ENCODE data around the gene SPIRE2.

- TF ChIP-seq CTCF (IDR thresholded peaks at IDR 0.05): no peak
- TF ChIP-seq POLR2A (IDR thresholded peaks at IDR 0.05): no peak
These were observed 42.6 kb upstream of the SPIRE2 start for GRCh38 chr16:89785523-89786155.
